ENCODE results near the gene EFL1. TPM values are rescaled to one million over a fixed set of nuclear protein-coding genes. Genes with fewer than 3 reads are reported as not detected.

EFL1 gene
- total RNA-seq, 1 donor from 2014 or later: 24.7 TPM

DNA sequence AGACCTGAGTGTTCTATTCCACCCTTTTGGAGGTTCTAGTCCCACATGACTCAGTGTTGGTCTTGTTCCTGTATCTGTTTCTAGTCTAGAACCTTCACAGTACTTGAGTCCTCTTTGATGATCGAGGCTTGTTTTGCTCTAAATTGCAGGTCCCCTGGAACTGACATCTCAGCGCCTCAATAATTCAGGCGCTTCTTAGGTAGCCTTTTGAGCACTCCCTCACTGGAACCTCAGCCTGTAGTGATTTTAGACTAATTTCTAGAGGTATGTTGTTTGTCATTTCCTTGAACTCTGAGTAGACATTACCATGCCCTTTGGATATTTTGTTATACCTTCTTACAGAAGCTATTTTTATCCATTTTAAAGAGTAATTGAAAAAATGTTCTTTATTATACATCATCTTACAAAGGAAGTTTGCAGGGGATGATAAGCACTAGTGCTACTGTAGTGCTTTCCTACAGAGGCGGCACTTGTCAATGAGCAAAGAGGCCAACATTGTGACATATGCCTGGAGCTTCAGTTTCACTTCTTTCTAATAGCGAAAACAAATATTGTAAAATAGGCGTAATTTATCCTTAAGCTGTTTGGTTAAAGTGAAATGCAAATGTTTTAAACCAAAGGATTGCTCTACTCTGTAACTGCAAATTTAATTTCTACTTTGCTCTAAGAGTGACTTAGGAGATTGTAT, 75.7 kb downstream of the EFL1 start:
- Histone ChIP-seq H3K27ac (no peak overlapping the region), H3K9me3 (no peaks in the 10 kb centered on the region), H3K4me1 (peaks cover 6% of the 10 kb centered on the region), H3K4me3 (no peak overlapping the region), H3K27me3 (ENCODE audit: low read depth) (no peaks in the 10 kb centered on the region), H3K36me3 (no peaks in the 10 kb centered on the region)
- ATAC-seq: no peak
- intact Hi-C loops (cut with DNase I): no loop called here
- no peak for TF ChIP-seq CTCF (IDR thresholded peaks at IDR 0.05)
- no peak for DNase-seq

DNA sequence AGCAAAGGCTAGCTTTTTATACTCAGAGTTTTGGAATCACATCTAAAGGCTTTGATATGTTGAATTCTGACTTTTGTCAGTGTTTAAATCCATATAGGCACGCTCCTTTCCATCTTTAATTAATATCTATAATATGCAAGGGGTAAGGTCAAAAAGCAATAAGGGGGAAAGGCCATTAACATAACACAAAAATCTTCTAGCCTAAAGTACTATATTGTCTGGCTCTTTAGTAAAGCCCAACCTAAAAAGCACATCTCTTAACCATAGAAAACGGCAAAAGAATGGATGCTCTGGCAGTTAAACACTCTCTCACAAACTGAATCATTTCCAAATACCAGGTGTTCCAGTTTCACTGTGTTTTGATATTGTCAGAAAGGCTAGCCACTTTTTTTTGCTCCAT, 76.4 kb downstream of the EFL1 start:
- Histone ChIP-seq H3K4me3 (no peak overlapping the region), H3K27ac (no peak overlapping the region), H3K27me3 (ENCODE audit: low read depth) (no peaks in the 10 kb centered on the region), H3K36me3 (no peaks in the 10 kb centered on the region), H3K4me1 (peaks cover 6% of the 10 kb centered on the region), H3K9me3 (no peaks in the 10 kb centered on the region)
- intact Hi-C loops (cut with DNase I): no loop called here
- ATAC-seq (no peak), DNase-seq (no peak)
- TF ChIP-seq CTCF (IDR thresholded peaks at IDR 0.05): no peak

GRCh38 chr15:82184776-82185175, 77.8 kb downstream of the EFL1 start:
- H3K27me3 ChIP-seq (ENCODE audit: low read depth): no peaks in the 10 kb centered on the region
- no peak overlapping the region for H3K4me3 ChIP-seq
- intact Hi-C loops (cut with DNase I): no loop called here
- H3K36me3 ChIP-seq: no peaks in the 10 kb centered on the region
- H3K4me1 ChIP-seq: peaks cover 6% of the 10 kb centered on the region
- ATAC-seq (no peak), DNase-seq (no peak)
- H3K9me3 ChIP-seq: no peaks in the 10 kb centered on the region
- no peak for TF ChIP-seq CTCF (IDR thresholded peaks at IDR 0.05)
- no peak overlapping the region for H3K27ac ChIP-seq

DNA sequence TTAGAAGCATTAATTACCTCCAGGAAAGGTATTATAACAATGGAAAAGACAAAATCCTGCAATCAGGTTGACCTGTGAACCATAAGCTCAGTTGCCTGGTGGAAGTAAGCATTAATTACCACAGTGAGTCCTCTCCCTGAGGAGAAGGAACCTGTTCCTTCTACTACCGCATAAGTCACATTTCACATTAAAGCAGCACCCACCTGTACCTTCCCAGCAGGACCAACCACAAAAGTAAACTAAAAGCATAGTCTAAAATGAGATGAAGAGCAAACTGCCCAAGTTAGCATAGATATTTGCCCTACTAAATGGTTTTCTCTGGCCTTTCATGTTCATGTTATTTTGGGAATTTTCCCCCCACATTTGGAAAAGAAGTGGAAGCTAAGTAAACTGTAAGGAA, 78.2 kb downstream of the EFL1 start:
- H3K27me3 ChIP-seq (ENCODE audit: low read depth): no peaks in the 10 kb centered on the region
- no peak for TF ChIP-seq CTCF (IDR thresholded peaks at IDR 0.05)
- ATAC-seq: no peak
- no peaks in the 10 kb centered on the region for H3K9me3 ChIP-seq
- no peaks in the 10 kb centered on the region for H3K36me3 ChIP-seq
- no peak overlapping the region for H3K27ac ChIP-seq
- peaks cover 6% of the 10 kb centered on the region for H3K4me1 ChIP-seq
- intact Hi-C loops (cut with DNase I): no loop called here
- no peak overlapping the region for H3K4me3 ChIP-seq
- no peak for DNase-seq

- no peak for DNase-seq
- no peak overlapping the region for H3K4me3 ChIP-seq
- ATAC-seq: no peak
- no peaks in the 10 kb centered on the region for H3K36me3 ChIP-seq
- peaks cover 6% of the 10 kb centered on the region for H3K4me1 ChIP-seq
- no peak overlapping the region for H3K27ac ChIP-seq
- H3K9me3 ChIP-seq: no peaks in the 10 kb centered on the region
- intact Hi-C loops (cut with DNase I): no loop called here
- no peaks in the 10 kb centered on the region for H3K27me3 ChIP-seq (ENCODE audit: low read depth)
- no peak for TF ChIP-seq CTCF (IDR thresholded peaks at IDR 0.05)
Observed at GRCh38 chr15:82183121-82184031, 79.2 kb downstream of the EFL1 start.

All from lower lobe of right lung (tissue), 2 donors.